ENCODE results near the gene ZFP91.

Gene ZFP91

DNA sequence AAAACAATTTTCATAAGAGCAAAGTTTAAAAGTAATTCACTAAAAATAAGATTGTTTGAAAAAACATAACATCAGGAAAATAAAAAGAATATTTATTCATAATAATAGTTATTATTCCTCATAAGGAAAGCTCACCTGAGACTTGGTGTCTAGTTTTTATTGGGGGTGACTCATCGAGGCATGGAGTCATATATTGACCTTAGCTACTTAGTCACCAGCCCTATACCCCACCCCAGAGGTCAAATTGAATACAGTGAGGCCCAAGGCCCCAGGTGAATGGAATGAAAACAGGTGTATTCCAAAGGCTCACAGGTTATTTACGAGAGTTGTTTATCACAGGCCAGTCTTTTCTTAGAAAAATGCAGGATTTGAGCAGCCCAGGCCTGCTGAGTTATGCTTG, 80.5 kb downstream of the ZFP91 start:
- TF ChIP-seq, protein P1, sequence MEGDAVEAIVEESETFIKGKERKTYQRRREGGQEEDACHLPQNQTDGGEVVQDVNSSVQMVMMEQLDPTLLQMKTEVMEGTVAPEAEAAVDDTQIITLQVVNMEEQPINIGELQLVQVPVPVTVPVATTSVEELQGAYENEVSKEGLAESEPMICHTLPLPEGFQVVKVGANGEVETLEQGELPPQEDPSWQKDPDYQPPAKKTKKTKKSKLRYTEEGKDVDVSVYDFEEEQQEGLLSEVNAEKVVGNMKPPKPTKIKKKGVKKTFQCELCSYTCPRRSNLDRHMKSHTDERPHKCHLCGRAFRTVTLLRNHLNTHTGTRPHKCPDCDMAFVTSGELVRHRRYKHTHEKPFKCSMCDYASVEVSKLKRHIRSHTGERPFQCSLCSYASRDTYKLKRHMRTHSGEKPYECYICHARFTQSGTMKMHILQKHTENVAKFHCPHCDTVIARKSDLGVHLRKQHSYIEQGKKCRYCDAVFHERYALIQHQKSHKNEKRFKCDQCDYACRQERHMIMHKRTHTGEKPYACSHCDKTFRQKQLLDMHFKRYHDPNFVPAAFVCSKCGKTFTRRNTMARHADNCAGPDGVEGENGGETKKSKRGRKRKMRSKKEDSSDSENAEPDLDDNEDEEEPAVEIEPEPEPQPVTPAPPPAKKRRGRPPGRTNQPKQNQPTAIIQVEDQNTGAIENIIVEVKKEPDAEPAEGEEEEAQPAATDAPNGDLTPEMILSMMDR (IDR thresholded peaks at IDR 0.05; ENCODE audit: insufficient read depth, low read length) = no peak
- no peak for TF ChIP-seq POLR2AphosphoS5 (IDR thresholded peaks at IDR 0.05; ENCODE audit: low read depth)
- no peak for TF ChIP-seq SPI1 (IDR thresholded peaks at IDR 0.05; ENCODE audit: borderline replicate concordance, low read depth)
- no peak for DNase-seq (ENCODE audit: low read depth in 1 of 2, low spot score in 1 of 2)
- Histone ChIP-seq H3K27ac (replicated peaks) (no peak overlapping the region), H3K4me3 (replicated peaks; ENCODE audit: insufficient read depth, low read length) (no peak overlapping the region), H3K27me3 (ENCODE audit: insufficient read depth, poor library complexity, severe bottlenecking) (no peaks in the 10 kb centered on the region)

DNA sequence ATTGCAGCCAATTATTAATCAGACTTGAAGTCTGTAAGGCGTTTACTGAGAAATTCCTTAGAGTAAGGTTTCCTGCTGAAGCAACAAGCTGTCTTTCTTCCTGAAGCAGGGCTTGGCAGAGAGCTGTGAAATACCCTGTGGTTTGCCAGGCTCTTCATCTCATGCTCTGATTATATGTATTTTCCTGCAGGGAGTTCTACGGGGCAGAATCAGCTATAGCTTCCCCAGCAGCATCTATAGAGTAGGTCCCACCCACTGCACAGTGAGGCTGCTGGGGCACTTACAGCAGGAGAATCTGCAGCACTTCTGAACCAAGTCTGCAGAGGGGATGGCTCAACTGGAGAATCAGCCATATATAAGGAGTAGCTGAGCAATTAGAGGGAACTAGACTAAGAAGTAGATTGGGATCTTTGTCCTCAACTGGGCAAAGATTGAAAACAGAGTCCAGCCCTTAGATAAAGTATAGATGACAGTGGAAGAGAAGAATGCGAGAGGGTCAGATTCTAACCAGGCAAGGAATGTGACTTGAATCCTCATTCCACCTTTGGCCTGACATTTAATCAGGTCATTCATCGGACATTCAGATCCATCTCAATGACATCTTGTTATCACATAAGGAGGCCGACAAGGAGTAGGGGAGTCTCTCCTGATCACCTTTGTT, 81.2 kb downstream of the ZFP91 start:
- no peak for DNase-seq (ENCODE audit: low read depth in 1 of 2, low spot score in 1 of 2)
- TF ChIP-seq, protein P1 (IDR thresholded peaks at IDR 0.05; ENCODE audit: insufficient read depth, low read length) = no peak
- TF ChIP-seq, protein P2, sequence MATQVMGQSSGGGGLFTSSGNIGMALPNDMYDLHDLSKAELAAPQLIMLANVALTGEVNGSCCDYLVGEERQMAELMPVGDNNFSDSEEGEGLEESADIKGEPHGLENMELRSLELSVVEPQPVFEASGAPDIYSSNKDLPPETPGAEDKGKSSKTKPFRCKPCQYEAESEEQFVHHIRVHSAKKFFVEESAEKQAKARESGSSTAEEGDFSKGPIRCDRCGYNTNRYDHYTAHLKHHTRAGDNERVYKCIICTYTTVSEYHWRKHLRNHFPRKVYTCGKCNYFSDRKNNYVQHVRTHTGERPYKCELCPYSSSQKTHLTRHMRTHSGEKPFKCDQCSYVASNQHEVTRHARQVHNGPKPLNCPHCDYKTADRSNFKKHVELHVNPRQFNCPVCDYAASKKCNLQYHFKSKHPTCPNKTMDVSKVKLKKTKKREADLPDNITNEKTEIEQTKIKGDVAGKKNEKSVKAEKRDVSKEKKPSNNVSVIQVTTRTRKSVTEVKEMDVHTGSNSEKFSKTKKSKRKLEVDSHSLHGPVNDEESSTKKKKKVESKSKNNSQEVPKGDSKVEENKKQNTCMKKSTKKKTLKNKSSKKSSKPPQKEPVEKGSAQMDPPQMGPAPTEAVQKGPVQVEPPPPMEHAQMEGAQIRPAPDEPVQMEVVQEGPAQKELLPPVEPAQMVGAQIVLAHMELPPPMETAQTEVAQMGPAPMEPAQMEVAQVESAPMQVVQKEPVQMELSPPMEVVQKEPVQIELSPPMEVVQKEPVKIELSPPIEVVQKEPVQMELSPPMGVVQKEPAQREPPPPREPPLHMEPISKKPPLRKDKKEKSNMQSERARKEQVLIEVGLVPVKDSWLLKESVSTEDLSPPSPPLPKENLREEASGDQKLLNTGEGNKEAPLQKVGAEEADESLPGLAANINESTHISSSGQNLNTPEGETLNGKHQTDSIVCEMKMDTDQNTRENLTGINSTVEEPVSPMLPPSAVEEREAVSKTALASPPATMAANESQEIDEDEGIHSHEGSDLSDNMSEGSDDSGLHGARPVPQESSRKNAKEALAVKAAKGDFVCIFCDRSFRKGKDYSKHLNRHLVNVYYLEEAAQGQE (IDR thresholded peaks at IDR 0.05; ENCODE audit: insufficient replicate concordance, low read depth) = no peak
- no peak for TF ChIP-seq POLR2AphosphoS5 (IDR thresholded peaks at IDR 0.05; ENCODE audit: low read depth)
- TF ChIP-seq GABPA (IDR thresholded peaks at IDR 0.05; ENCODE audit: low read depth) = no peak
- no peak for TF ChIP-seq SPI1 (IDR thresholded peaks at IDR 0.05; ENCODE audit: borderline replicate concordance, low read depth)
- no peaks in the 10 kb centered on the region for H3K27me3 ChIP-seq (ENCODE audit: insufficient read depth, poor library complexity, severe bottlenecking)
- no peak overlapping the region for H3K4me3 ChIP-seq (replicated peaks; ENCODE audit: insufficient read depth, low read length)
- H3K27ac ChIP-seq (replicated peaks) = no peak overlapping the region

Data from HL-60 (cell line).